MM.1S (cell line): ENCODE results near the gene DIP2B.

Experiments
- EZH2 ChIP-seq: fragments of 300-600 bp; sonication (generic); optimal IDR thresholded peaks from 2 replicates; pipeline ENCODE3; 2017; ENCODE audit warnings: low read depth, mild to moderate bottlenecking, antibody characterized with exemption, low read length, mixed read lengths
- EZH2phosphoT487 ChIP-seq: fragments of 300-600 bp; sonication (generic); IDR thresholded peaks from 2 replicates; pipeline ENCODE4 v1.6.1; 2018; ENCODE audit warnings: antibody characterized with exemption, low read length
- TF ChIP-seq, protein P1 (sequence below): fragments of 300-600 bp; sonication (generic); IDR thresholded peaks from 2 replicates; pipeline ENCODE4 v1.5.1; 2016; ENCODE audit warnings: antibody characterized with exemption, low read length, mixed read lengths

DNA sequence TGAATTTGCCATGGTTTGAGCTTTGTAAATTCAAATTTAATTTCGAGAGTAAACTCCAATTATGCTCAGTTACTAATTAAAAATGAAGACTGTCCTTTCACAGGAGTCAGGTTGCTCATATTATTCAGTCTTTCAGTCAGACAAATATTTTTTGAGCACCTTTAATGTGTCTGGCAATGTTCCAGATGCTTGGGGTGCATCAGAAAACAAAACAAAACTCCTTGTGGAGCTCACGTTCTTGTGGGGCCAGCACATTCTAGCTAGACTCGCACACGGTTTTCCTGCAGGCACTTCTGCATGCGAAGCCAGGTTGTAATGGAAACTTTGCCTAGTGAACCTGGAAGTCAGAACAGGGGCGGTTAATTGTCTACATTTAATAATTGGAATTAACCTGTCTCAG, 195.2 kb downstream of the DIP2B start:
- TF ChIP-seq, protein P1, sequence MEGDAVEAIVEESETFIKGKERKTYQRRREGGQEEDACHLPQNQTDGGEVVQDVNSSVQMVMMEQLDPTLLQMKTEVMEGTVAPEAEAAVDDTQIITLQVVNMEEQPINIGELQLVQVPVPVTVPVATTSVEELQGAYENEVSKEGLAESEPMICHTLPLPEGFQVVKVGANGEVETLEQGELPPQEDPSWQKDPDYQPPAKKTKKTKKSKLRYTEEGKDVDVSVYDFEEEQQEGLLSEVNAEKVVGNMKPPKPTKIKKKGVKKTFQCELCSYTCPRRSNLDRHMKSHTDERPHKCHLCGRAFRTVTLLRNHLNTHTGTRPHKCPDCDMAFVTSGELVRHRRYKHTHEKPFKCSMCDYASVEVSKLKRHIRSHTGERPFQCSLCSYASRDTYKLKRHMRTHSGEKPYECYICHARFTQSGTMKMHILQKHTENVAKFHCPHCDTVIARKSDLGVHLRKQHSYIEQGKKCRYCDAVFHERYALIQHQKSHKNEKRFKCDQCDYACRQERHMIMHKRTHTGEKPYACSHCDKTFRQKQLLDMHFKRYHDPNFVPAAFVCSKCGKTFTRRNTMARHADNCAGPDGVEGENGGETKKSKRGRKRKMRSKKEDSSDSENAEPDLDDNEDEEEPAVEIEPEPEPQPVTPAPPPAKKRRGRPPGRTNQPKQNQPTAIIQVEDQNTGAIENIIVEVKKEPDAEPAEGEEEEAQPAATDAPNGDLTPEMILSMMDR = no peak
- TF ChIP-seq EZH2phosphoT487 (no peak), EZH2 (no peak)
